ENCODE data around the gene ATG2B. TPM values are rescaled to one million over a fixed set of nuclear protein-coding genes. Genes with fewer than 3 reads are reported as not detected.

The ATG2B gene
- total RNA-seq, 1 experiment from 2014 or later = 60.8 TPM

GRCh38 chr14:96239711-96240141 is 123.4 kb downstream of the ATG2B start:
- Histone ChIP-seq H3K27ac (ENCODE audit: low read length) (no peak overlapping the region), H4K20me1 (ENCODE audit: insufficient read depth, low read depth, low read length) (no peaks in the 10 kb centered on the region), H3K9me3 (ENCODE audit: low read length) (no peaks in the 10 kb centered on the region), H3K9me2 (replicated peaks; ENCODE audit: insufficient read depth, low read length) (no peaks in the 10 kb centered on the region), H3K4me3 (ENCODE audit: low read length) (no peak overlapping the region), H3K36me3 (ENCODE audit: insufficient read depth, low read length) (no peaks in the 10 kb centered on the region), H3K4me2 (ENCODE audit: low read depth, low read length, poor library complexity, severe bottlenecking) (no peak overlapping the region), H3K79me2 (ENCODE audit: low read length) (no peaks in the 10 kb centered on the region), H3K27me3 (ENCODE audit: low read length) (no peaks in the 10 kb centered on the region), H3K4me1 (ENCODE audit: low read length) (no peaks in the 10 kb centered on the region), H2AFZ (ENCODE audit: low read length) (no peak overlapping the region), H3K9ac (ENCODE audit: low read length) (no peak overlapping the region)
- DNase-seq = no peak

GRCh38 chr14:96238676-96239265 is 124.4 kb downstream of the ATG2B start:
- no peaks in the 10 kb centered on the region for H3K27me3 ChIP-seq (ENCODE audit: low read length)
- H4K20me1 ChIP-seq (ENCODE audit: insufficient read depth, low read depth, low read length) = no peaks in the 10 kb centered on the region
- no peak overlapping the region for H3K9ac ChIP-seq (ENCODE audit: low read length)
- H3K9me3 ChIP-seq (ENCODE audit: low read length) = no peaks in the 10 kb centered on the region
- no peak overlapping the region for H3K27ac ChIP-seq (ENCODE audit: low read length)
- DNase-seq = no peak
- H3K36me3 ChIP-seq (ENCODE audit: insufficient read depth, low read length) = no peaks in the 10 kb centered on the region
- no peaks in the 10 kb centered on the region for H3K9me2 ChIP-seq (replicated peaks; ENCODE audit: insufficient read depth, low read length)
- H3K79me2 ChIP-seq (ENCODE audit: low read length) = no peaks in the 10 kb centered on the region
- no peak overlapping the region for H2AFZ ChIP-seq (ENCODE audit: low read length)
- H3K4me1 ChIP-seq (ENCODE audit: low read length) = no peaks in the 10 kb centered on the region
- no peak overlapping the region for H3K4me3 ChIP-seq (ENCODE audit: low read length)
- H3K4me2 ChIP-seq (ENCODE audit: low read depth, low read length, poor library complexity, severe bottlenecking) = no peak overlapping the region

GRCh38 chr14:96237641-96238040 is 125.5 kb downstream of the ATG2B start:
- no peak overlapping the region for H3K27ac ChIP-seq (ENCODE audit: low read length)
- no peaks in the 10 kb centered on the region for H3K4me1 ChIP-seq (ENCODE audit: low read length)
- H3K4me2 ChIP-seq (ENCODE audit: low read depth, low read length, poor library complexity, severe bottlenecking) = no peak overlapping the region
- no peak overlapping the region for H3K4me3 ChIP-seq (ENCODE audit: low read length)
- DNase-seq = no peak
- H3K79me2 ChIP-seq (ENCODE audit: low read length) = no peaks in the 10 kb centered on the region
- no peaks in the 10 kb centered on the region for H3K36me3 ChIP-seq (ENCODE audit: insufficient read depth, low read length)
- H3K9me2 ChIP-seq (replicated peaks; ENCODE audit: insufficient read depth, low read length) = no peaks in the 10 kb centered on the region
- no peak overlapping the region for H2AFZ ChIP-seq (ENCODE audit: low read length)
- no peaks in the 10 kb centered on the region for H3K27me3 ChIP-seq (ENCODE audit: low read length)
- no peak overlapping the region for H3K9ac ChIP-seq (ENCODE audit: low read length)
- no peaks in the 10 kb centered on the region for H3K9me3 ChIP-seq (ENCODE audit: low read length)
- H4K20me1 ChIP-seq (ENCODE audit: insufficient read depth, low read depth, low read length) = no peaks in the 10 kb centered on the region

GRCh38 chr14:96235426-96235825 is 127.7 kb downstream of the ATG2B start:
- Histone ChIP-seq H3K4me3 (ENCODE audit: low read length) (no peak overlapping the region), H3K9me2 (replicated peaks; ENCODE audit: insufficient read depth, low read length) (no peaks in the 10 kb centered on the region), H3K27me3 (ENCODE audit: low read length) (no peaks in the 10 kb centered on the region), H3K27ac (ENCODE audit: low read length) (no peak overlapping the region), H3K9ac (ENCODE audit: low read length) (no peak overlapping the region), H4K20me1 (ENCODE audit: insufficient read depth, low read depth, low read length) (peaks cover 5% of the 10 kb centered on the region; the same call in 1 of the 2 replicates), H3K9me3 (ENCODE audit: low read length) (no peaks in the 10 kb centered on the region), H2AFZ (ENCODE audit: low read length) (no peak overlapping the region), H3K36me3 (ENCODE audit: insufficient read depth, low read length) (no peaks in the 10 kb centered on the region), H3K79me2 (ENCODE audit: low read length) (no peaks in the 10 kb centered on the region), H3K4me2 (ENCODE audit: low read depth, low read length, poor library complexity, severe bottlenecking) (no peak overlapping the region), H3K4me1 (ENCODE audit: low read length) (no peaks in the 10 kb centered on the region)
- no peak for DNase-seq

- Histone ChIP-seq H3K9me2 (replicated peaks; ENCODE audit: insufficient read depth, low read length) (no peaks in the 10 kb centered on the region), H4K20me1 (ENCODE audit: insufficient read depth, low read depth, low read length) (peaks cover 5% of the 10 kb centered on the region; the same call in 1 of the 2 replicates), H3K4me2 (ENCODE audit: low read depth, low read length, poor library complexity, severe bottlenecking) (no peak overlapping the region), H3K27ac (ENCODE audit: low read length) (no peak overlapping the region), H3K79me2 (ENCODE audit: low read length) (no peaks in the 10 kb centered on the region), H3K9ac (ENCODE audit: low read length) (no peak overlapping the region), H3K4me1 (ENCODE audit: low read length) (no peaks in the 10 kb centered on the region), H2AFZ (ENCODE audit: low read length) (no peak overlapping the region), H3K9me3 (ENCODE audit: low read length) (no peaks in the 10 kb centered on the region), H3K4me3 (ENCODE audit: low read length) (no peak overlapping the region), H3K36me3 (ENCODE audit: insufficient read depth, low read length) (no peaks in the 10 kb centered on the region), H3K27me3 (ENCODE audit: low read length) (no peaks in the 10 kb centered on the region)
- no peak for DNase-seq
These were observed 129.5 kb downstream of the ATG2B start for GRCh38 chr14:96233661-96234060.

GRCh38 chr14:96232506-96232905 is 130.6 kb downstream of the ATG2B start:
- no peak overlapping the region for H3K4me3 ChIP-seq (ENCODE audit: low read length)
- no peak overlapping the region for H3K4me2 ChIP-seq (ENCODE audit: low read depth, low read length, poor library complexity, severe bottlenecking)
- no peak overlapping the region for H3K9ac ChIP-seq (ENCODE audit: low read length)
- H3K79me2 ChIP-seq (ENCODE audit: low read length) = no peaks in the 10 kb centered on the region
- no peak overlapping the region for H2AFZ ChIP-seq (ENCODE audit: low read length)
- H3K36me3 ChIP-seq (ENCODE audit: insufficient read depth, low read length) = no peaks in the 10 kb centered on the region
- no peak for DNase-seq
- H3K27ac ChIP-seq (ENCODE audit: low read length) = no peak overlapping the region
- H3K9me3 ChIP-seq (ENCODE audit: low read length) = no peaks in the 10 kb centered on the region
- no peaks in the 10 kb centered on the region for H3K27me3 ChIP-seq (ENCODE audit: low read length)
- no peaks in the 10 kb centered on the region for H3K9me2 ChIP-seq (replicated peaks; ENCODE audit: insufficient read depth, low read length)
- peaks cover 5% of the 10 kb centered on the region; the same call in 1 of the 2 replicates for H4K20me1 ChIP-seq (ENCODE audit: insufficient read depth, low read depth, low read length)
- H3K4me1 ChIP-seq (ENCODE audit: low read length) = no peaks in the 10 kb centered on the region

GRCh38 chr14:96231526-96232130 is 131.5 kb downstream of the ATG2B start:
- Histone ChIP-seq H3K4me1 (ENCODE audit: low read length) (no peaks in the 10 kb centered on the region), H4K20me1 (ENCODE audit: insufficient read depth, low read depth, low read length) (peaks cover 5% of the 10 kb centered on the region; the same call in 1 of the 2 replicates), H3K9ac (ENCODE audit: low read length) (no peak overlapping the region), H2AFZ (ENCODE audit: low read length) (no peak overlapping the region), H3K9me2 (replicated peaks; ENCODE audit: insufficient read depth, low read length) (no peaks in the 10 kb centered on the region), H3K27ac (ENCODE audit: low read length) (no peak overlapping the region), H3K9me3 (ENCODE audit: low read length) (no peaks in the 10 kb centered on the region), H3K4me3 (ENCODE audit: low read length) (no peak overlapping the region), H3K27me3 (ENCODE audit: low read length) (no peaks in the 10 kb centered on the region), H3K36me3 (ENCODE audit: insufficient read depth, low read length) (no peaks in the 10 kb centered on the region), H3K4me2 (ENCODE audit: low read depth, low read length, poor library complexity, severe bottlenecking) (no peak overlapping the region), H3K79me2 (ENCODE audit: low read length) (no peaks in the 10 kb centered on the region)
- no peak for DNase-seq

GRCh38 chr14:96231056-96231455 is 132.1 kb downstream of the ATG2B start:
- Histone ChIP-seq H3K4me2 (ENCODE audit: low read depth, low read length, poor library complexity, severe bottlenecking) (no peak overlapping the region), H3K27ac (ENCODE audit: low read length) (no peak overlapping the region), H3K79me2 (ENCODE audit: low read length) (no peaks in the 10 kb centered on the region), H3K9me3 (ENCODE audit: low read length) (no peaks in the 10 kb centered on the region), H3K4me3 (ENCODE audit: low read length) (no peak overlapping the region), H3K36me3 (ENCODE audit: insufficient read depth, low read length) (no peaks in the 10 kb centered on the region), H2AFZ (ENCODE audit: low read length) (no peak overlapping the region), H4K20me1 (ENCODE audit: insufficient read depth, low read depth, low read length) (peaks cover 5% of the 10 kb centered on the region; the same call in 1 of the 2 replicates), H3K27me3 (ENCODE audit: low read length) (no peaks in the 10 kb centered on the region), H3K9me2 (replicated peaks; ENCODE audit: insufficient read depth, low read length) (no peaks in the 10 kb centered on the region), H3K4me1 (ENCODE audit: low read length) (no peaks in the 10 kb centered on the region), H3K9ac (ENCODE audit: low read length) (no peak overlapping the region)
- no peak for DNase-seq
